ENCODE results near the gene PLCB2. TPM values are rescaled to one million over a fixed set of nuclear protein-coding genes. Genes with fewer than 3 reads are reported as not detected.

The PLCB2 gene
- total and polyA plus RNA-seq, 9 of the 15 experiments (the other 6 are each of a cell fraction or from before 2014, with no cell fraction given) = 0.37 to 12.3 (median 8.0) TPM

DNA sequence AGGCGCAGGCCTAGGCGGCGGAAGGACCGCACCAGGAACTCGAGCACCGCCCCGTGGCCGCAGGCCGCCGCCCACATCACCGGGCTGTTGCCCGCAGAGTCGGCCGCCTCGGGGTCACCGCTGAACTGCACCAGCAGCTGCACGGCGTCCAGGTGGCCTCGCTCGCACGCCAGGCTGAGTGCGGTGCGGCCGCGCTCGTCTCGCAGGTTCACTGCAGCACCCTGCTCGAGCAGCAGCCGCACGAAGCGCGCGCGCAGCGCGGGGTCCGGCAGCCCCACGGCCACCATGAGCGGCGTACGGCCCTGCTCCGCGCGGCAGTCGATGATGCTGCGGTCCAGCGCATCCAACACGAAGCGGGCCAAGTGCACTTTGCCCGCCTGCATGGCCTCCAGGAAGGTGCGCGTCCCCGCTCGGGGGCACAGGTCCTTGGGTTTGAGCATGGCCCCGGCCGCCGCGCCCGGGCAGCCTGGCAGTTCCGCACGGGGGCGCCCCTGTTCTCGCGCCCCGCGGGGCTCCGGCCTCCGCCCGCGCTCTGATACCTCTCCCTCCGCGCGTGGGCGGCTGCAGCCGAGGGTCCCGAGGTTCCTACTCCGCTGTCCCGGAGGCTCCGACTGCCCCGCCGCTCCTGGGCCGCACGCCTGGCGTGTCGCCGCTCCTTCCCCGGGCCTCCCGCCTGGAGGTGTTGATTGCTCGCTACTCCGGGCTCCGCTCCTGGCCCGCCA is 25.4 kb downstream of the PLCB2 start (continued):
- TF ChIP-seq ZNF785 (CRISPR knock-in tag; IDR thresholded peaks at IDR 0.05) (no peak), SMAD3 (CRISPR knock-in tag; conservative IDR thresholded peaks at IDR 0.05) (no peak), STAT5A (IDR thresholded peaks at IDR 0.05; ENCODE audit: borderline replicate concordance, low read length) (no peak), PRMT5 (CRISPR knock-in tag; IDR thresholded peaks at IDR 0.05) (no peak), HEY1 (CRISPR knock-in tag; IDR thresholded peaks at IDR 0.05; ENCODE audit: borderline replicate concordance) (no peak), ZNF830 (CRISPR knock-in tag; IDR thresholded peaks at IDR 0.05) (peak; percentile 81; the same call in 1 of the 2 replicates), SPI1 (IDR thresholded peaks at IDR 0.05; ENCODE audit: borderline replicate concordance, low read depth, low read length) (no peak), ILK (tag; IDR thresholded peaks at IDR 0.05; ENCODE audit: borderline replicate concordance, low read depth) (no peak), ZNF561 (CRISPR knock-in tag; conservative IDR thresholded peaks at IDR 0.05) (no peak), EZH2 (IDR thresholded peaks at IDR 0.05; ENCODE audit: borderline replicate concordance, low read depth, low read length) (no peak), ELF4 (CRISPR knock-in tag; IDR thresholded peaks at IDR 0.05) (no peak), ZNF76 (CRISPR knock-in tag; IDR thresholded peaks at IDR 0.05; ENCODE audit: borderline replicate concordance) (no peak), RBM15 (IDR thresholded peaks at IDR 0.05; ENCODE audit: insufficient read depth, low read length) (no peak), ZSCAN29 (IDR thresholded peaks at IDR 0.05) (no peak), ZNF324 (CRISPR knock-in tag; IDR thresholded peaks at IDR 0.05) (no peak), CCNT2 (IDR thresholded peaks at IDR 0.05; ENCODE audit: borderline replicate concordance, extremely low read depth, insufficient read length, low read depth, low read length) (no peak), NR2F6 (CRISPR knock-in tag; IDR thresholded peaks at IDR 0.05) (no peak)
- TF ChIP-seq, protein P1, sequence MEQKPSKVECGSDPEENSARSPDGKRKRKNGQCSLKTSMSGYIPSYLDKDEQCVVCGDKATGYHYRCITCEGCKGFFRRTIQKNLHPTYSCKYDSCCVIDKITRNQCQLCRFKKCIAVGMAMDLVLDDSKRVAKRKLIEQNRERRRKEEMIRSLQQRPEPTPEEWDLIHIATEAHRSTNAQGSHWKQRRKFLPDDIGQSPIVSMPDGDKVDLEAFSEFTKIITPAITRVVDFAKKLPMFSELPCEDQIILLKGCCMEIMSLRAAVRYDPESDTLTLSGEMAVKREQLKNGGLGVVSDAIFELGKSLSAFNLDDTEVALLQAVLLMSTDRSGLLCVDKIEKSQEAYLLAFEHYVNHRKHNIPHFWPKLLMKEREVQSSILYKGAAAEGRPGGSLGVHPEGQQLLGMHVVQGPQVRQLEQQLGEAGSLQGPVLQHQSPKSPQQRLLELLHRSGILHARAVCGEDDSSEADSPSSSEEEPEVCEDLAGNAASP (IDR thresholded peaks at IDR 0.05) = no peak
- TF ChIP-seq, protein P2, sequence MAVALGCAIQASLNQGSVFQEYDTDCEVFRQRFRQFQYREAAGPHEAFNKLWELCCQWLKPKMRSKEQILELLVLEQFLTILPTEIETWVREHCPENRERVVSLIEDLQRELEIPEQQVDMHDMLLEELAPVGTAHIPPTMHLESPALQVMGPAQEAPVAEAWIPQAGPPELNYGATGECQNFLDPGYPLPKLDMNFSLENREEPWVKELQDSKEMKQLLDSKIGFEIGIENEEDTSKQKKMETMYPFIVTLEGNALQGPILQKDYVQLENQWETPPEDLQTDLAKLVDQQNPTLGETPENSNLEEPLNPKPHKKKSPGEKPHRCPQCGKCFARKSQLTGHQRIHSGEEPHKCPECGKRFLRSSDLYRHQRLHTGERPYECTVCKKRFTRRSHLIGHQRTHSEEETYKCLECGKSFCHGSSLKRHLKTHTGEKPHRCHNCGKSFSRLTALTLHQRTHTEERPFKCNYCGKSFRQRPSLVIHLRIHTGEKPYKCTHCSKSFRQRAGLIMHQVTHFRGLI (CRISPR knock-in tag; IDR thresholded peaks at IDR 0.05) = no peak
- TF ChIP-seq, protein P3, sequence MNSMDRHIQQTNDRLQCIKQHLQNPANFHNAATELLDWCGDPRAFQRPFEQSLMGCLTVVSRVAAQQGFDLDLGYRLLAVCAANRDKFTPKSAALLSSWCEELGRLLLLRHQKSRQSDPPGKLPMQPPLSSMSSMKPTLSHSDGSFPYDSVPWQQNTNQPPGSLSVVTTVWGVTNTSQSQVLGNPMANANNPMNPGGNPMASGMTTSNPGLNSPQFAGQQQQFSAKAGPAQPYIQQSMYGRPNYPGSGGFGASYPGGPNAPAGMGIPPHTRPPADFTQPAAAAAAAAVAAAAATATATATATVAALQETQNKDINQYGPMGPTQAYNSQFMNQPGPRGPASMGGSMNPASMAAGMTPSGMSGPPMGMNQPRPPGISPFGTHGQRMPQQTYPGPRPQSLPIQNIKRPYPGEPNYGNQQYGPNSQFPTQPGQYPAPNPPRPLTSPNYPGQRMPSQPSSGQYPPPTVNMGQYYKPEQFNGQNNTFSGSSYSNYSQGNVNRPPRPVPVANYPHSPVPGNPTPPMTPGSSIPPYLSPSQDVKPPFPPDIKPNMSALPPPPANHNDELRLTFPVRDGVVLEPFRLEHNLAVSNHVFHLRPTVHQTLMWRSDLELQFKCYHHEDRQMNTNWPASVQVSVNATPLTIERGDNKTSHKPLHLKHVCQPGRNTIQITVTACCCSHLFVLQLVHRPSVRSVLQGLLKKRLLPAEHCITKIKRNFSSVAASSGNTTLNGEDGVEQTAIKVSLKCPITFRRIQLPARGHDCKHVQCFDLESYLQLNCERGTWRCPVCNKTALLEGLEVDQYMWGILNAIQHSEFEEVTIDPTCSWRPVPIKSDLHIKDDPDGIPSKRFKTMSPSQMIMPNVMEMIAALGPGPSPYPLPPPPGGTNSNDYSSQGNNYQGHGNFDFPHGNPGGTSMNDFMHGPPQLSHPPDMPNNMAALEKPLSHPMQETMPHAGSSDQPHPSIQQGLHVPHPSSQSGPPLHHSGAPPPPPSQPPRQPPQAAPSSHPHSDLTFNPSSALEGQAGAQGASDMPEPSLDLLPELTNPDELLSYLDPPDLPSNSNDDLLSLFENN (IDR thresholded peaks at IDR 0.05; ENCODE audit: low read depth in 2 of 2, low read length in 2 of 2) = no peak
